ENCODE results near the gene RPGRIP1.
"Not testable (repeated sequence)": the region's sequence is repeated elsewhere in the genome, so short reads cannot be mapped to it uniquely, and the experiment has no call there.

The RPGRIP1 gene

GRCh38 chr14:21262410-21262809, 17.5 kb upstream of the RPGRIP1 start:
- Histone ChIP-seq H3K27ac (ENCODE audit: low read depth, low read length) (no peak overlapping the region), H3K9ac (ENCODE audit: low read length) (no peak overlapping the region), H3K4me3 (ENCODE audit: low read depth in 1 of 2, low read length in 2 of 2) (no peak overlapping the region), H3K27me3 (ENCODE audit: control insufficient read depth in 1 of 2, insufficient read depth in 2 of 2, low read length in 2 of 2) (no peaks in the 10 kb centered on the region), H3K4me1 (ENCODE audit: insufficient read depth, low read length) (peaks cover 60% of the 10 kb centered on the region), H3K9me3 (ENCODE audit: low read length) (no peaks in the 10 kb centered on the region), H3K36me3 (ENCODE audit: insufficient read depth, low read length) (peaks cover 30% of the 10 kb centered on the region)

GRCh38 chr14:21263284-21264024, 16.4 kb upstream of the RPGRIP1 start:
- Histone ChIP-seq H3K9me3 (ENCODE audit: low read length) (no peaks in the 10 kb centered on the region), H3K4me1 (ENCODE audit: insufficient read depth, low read length) (peaks cover 57% of the 10 kb centered on the region), H3K27me3 (ENCODE audit: control insufficient read depth in 1 of 2, insufficient read depth in 2 of 2, low read length in 2 of 2) (no peaks in the 10 kb centered on the region), H3K36me3 (ENCODE audit: insufficient read depth, low read length) (peaks cover 30% of the 10 kb centered on the region), H3K4me3 (ENCODE audit: low read depth in 1 of 2, low read length in 2 of 2) (no peak overlapping the region), H3K27ac (ENCODE audit: low read depth, low read length) (no peak overlapping the region), H3K9ac (ENCODE audit: low read length) (no peak overlapping the region)

GRCh38 chr14:21264025-21264801, 15.7 kb upstream of the RPGRIP1 start:
- Histone ChIP-seq H3K9me3 (ENCODE audit: low read length) (no peaks in the 10 kb centered on the region), H3K27ac (ENCODE audit: low read depth, low read length) (no peak overlapping the region), H3K36me3 (ENCODE audit: insufficient read depth, low read length) (peaks cover 27% of the 10 kb centered on the region), H3K27me3 (ENCODE audit: control insufficient read depth in 1 of 2, insufficient read depth in 2 of 2, low read length in 2 of 2) (no peaks in the 10 kb centered on the region), H3K9ac (ENCODE audit: low read length) (no peak overlapping the region), H3K4me1 (ENCODE audit: insufficient read depth, low read length) (peaks cover 51% of the 10 kb centered on the region), H3K4me3 (ENCODE audit: low read depth in 1 of 2, low read length in 2 of 2) (no peak overlapping the region)

- Histone ChIP-seq H3K36me3 (ENCODE audit: insufficient read depth, low read length) (peaks cover 12% of the 10 kb centered on the region), H3K27ac (ENCODE audit: low read depth, low read length) (peak overlapping the region; percentile 27), H3K9me3 (ENCODE audit: low read length) (no peaks in the 10 kb centered on the region), H3K4me1 (ENCODE audit: insufficient read depth, low read length) (peaks cover 42% of the 10 kb centered on the region), H3K27me3 (ENCODE audit: control insufficient read depth in 1 of 2, insufficient read depth in 2 of 2, low read length in 2 of 2) (no peaks in the 10 kb centered on the region), H3K9ac (ENCODE audit: low read length) (peak overlapping the region; percentile 98), H3K4me3 (ENCODE audit: low read depth in 1 of 2, low read length in 2 of 2) (peak overlapping the region in 1 of 2 donors; percentile 84)
Observed at GRCh38 chr14:21267431-21267845, 12.4 kb upstream of the RPGRIP1 start.

GRCh38 chr14:21267886-21268616, 11.8 kb upstream of the RPGRIP1 start:
- H3K27me3 ChIP-seq (ENCODE audit: control insufficient read depth in 1 of 2, insufficient read depth in 2 of 2, low read length in 2 of 2) = no peaks in the 10 kb centered on the region
- H3K9me3 ChIP-seq (ENCODE audit: low read length) = no peaks in the 10 kb centered on the region
- peak overlapping the region; percentile 98 for H3K9ac ChIP-seq (ENCODE audit: low read length)
- H3K4me3 ChIP-seq (ENCODE audit: low read depth in 1 of 2, low read length in 2 of 2) = peak overlapping the region; percentile 59 to 84
- H3K27ac ChIP-seq (ENCODE audit: low read depth, low read length) = peak overlapping the region; percentile 85
- peaks cover 36% of the 10 kb centered on the region for H3K4me1 ChIP-seq (ENCODE audit: insufficient read depth, low read length)
- H3K36me3 ChIP-seq (ENCODE audit: insufficient read depth, low read length) = peaks cover 10% of the 10 kb centered on the region

GRCh38 chr14:21268617-21269251, 11.1 kb upstream of the RPGRIP1 start:
- Histone ChIP-seq H3K4me3 (ENCODE audit: low read depth in 1 of 2, low read length in 2 of 2) (peak overlapping the region; percentile 59 to 84), H3K4me1 (ENCODE audit: insufficient read depth, low read length) (peaks cover 30% of the 10 kb centered on the region), H3K9ac (ENCODE audit: low read length) (peak overlapping the region; percentile 98), H3K36me3 (ENCODE audit: insufficient read depth, low read length) (peaks cover 4% of the 10 kb centered on the region), H3K9me3 (ENCODE audit: low read length) (no peaks in the 10 kb centered on the region), H3K27ac (ENCODE audit: low read depth, low read length) (peak overlapping the region; percentile 85), H3K27me3 (ENCODE audit: control insufficient read depth in 1 of 2, insufficient read depth in 2 of 2, low read length in 2 of 2) (no peaks in the 10 kb centered on the region)

- peak within 1 kb of the TSS; percentile 59 to 84 for H3K4me3 ChIP-seq (ENCODE audit: low read depth in 1 of 2, low read length in 2 of 2)
Observed at GRCh38 chr14:21269252-21270046, 10.4 kb upstream of the RPGRIP1 start, which contains the start of gene HNRNPC. Gene HNRNPC, minus strand, starts transcription at chr14:21269442. Its CDS starts 35,249 bp downstream, at chr14:21234193.

GRCh38 chr14:21272661-21273060, 7.2 kb upstream of the RPGRIP1 start:
- H3K9me3 ChIP-seq (ENCODE audit: low read length); H3K36me3 ChIP-seq (ENCODE audit: insufficient read depth, low read length); H3K27ac ChIP-seq (ENCODE audit: low read depth, low read length); H3K4me3 ChIP-seq (ENCODE audit: low read depth in 1 of 2, low read length in 2 of 2); H3K27me3 ChIP-seq (ENCODE audit: control insufficient read depth in 1 of 2, insufficient read depth in 2 of 2, low read length in 2 of 2); H3K4me1 ChIP-seq (ENCODE audit: insufficient read depth, low read length); H3K9ac ChIP-seq (ENCODE audit: low read length): not testable (repeated sequence)

More at GRCh38 chr14:21269252-21270046, 10.4 kb upstream of the RPGRIP1 start, which contains the start of gene HNRNPC:
- peak within 1 kb of the TSS; percentile 98 for H3K9ac ChIP-seq (ENCODE audit: low read length)
- H3K4me1 ChIP-seq (ENCODE audit: insufficient read depth, low read length) = peaks cover 28% of the 10 kb centered on the region
- H3K27ac ChIP-seq (ENCODE audit: low read depth, low read length) = peak within 1 kb of the TSS; percentile 94
- no peaks in the 10 kb centered on the region for H3K27me3 ChIP-seq (ENCODE audit: control insufficient read depth in 1 of 2, insufficient read depth in 2 of 2, low read length in 2 of 2)
- H3K36me3 ChIP-seq (ENCODE audit: insufficient read depth, low read length) = no peaks in the 10 kb centered on the region
- no peaks in the 10 kb centered on the region for H3K9me3 ChIP-seq (ENCODE audit: low read length)

GRCh38 chr14:21275261-21275858, 4.5 kb upstream of the RPGRIP1 start:
- Histone ChIP-seq H3K36me3 (ENCODE audit: insufficient read depth, low read length) (no peaks in the 10 kb centered on the region), H3K27ac (ENCODE audit: low read depth, low read length) (no peak overlapping the region), H3K9ac (ENCODE audit: low read length) (no peak overlapping the region)

GRCh38 chr14:21278632-21279031, 1.3 kb upstream of the RPGRIP1 start:
- no peaks in the 10 kb centered on the region for H3K27me3 ChIP-seq (ENCODE audit: control insufficient read depth in 1 of 2, insufficient read depth in 2 of 2, low read length in 2 of 2)
- H3K27ac ChIP-seq (ENCODE audit: low read depth, low read length) = no peak overlapping the region
- H3K4me1 ChIP-seq (ENCODE audit: insufficient read depth, low read length) = no peaks in the 10 kb centered on the region
- no peak overlapping the region for H3K9ac ChIP-seq (ENCODE audit: low read length)
- no peaks in the 10 kb centered on the region for H3K36me3 ChIP-seq (ENCODE audit: insufficient read depth, low read length)
- H3K9me3 ChIP-seq (ENCODE audit: low read length) = no peaks in the 10 kb centered on the region
- H3K4me3 ChIP-seq (ENCODE audit: low read depth in 1 of 2, low read length in 2 of 2) = no peak overlapping the region

More at GRCh38 chr14:21275261-21275858, 4.5 kb upstream of the RPGRIP1 start:
- H3K9me3 ChIP-seq (ENCODE audit: low read length) = no peaks in the 10 kb centered on the region
- H3K27me3 ChIP-seq (ENCODE audit: control insufficient read depth in 1 of 2, insufficient read depth in 2 of 2, low read length in 2 of 2) = no peaks in the 10 kb centered on the region
- no peaks in the 10 kb centered on the region for H3K4me1 ChIP-seq (ENCODE audit: insufficient read depth, low read length)
- H3K4me3 ChIP-seq (ENCODE audit: low read depth in 1 of 2, low read length in 2 of 2) = no peak overlapping the region

Measured in muscle layer of colon (tissue), 2 donors.